IPS DF 19.7 (cell line): ENCODE data around the gene ATP8A1.

ENCODE experiments used
- DNase-seq: peaks from one replicate; pipeline ENCODE4 v3.0.0-alpha.2; 2013; ENCODE audit warnings: low read depth, low spot score

ATP8A1 gene

DNA sequence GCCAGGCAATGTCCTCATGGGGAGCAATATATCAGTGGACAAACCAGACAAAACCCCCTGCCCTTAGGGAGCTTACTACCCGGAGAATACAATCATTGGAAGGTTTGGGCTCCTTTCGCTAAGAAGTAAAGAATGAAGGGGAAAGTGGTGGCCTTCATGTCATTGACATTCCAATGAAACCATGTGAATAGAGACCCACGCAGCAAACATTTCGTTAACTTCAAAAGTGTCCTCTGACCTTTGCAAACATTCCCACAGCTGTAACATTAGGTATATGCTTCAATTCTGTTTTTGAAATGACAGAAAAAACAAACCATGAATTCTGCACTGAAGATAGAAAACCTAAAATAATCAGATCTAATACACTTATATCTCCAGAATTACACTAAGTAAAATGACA, 7.0 kb downstream of the ATP8A1 start:
- no peak for DNase-seq

DNA sequence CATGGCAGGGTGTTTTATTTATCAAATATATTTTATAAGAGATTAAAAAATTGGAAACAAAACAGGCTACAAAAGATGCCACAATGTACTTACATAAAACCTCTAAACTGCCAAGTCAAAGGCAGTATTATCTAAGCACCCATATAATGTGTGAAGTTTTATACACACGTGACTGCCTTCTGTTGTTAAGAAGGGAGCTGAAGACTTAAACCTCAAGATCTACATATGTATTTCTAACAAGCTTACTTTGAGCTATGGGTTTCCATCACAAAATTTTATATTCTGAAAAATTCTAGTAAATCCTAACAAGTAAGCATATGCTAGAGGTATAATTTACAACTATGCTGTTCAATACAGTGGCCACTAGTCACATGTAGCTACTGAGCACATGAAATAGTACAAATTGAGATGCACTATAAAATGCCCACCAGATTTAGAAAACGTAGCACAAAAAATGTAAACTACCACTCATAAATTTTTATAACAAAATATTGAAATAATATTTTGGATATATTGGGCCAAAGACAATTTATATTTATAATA, 9.8 kb downstream of the ATP8A1 start:
- DNase-seq: no peak

GRCh38 chr4:42646013-42646784, 10.7 kb downstream of the ATP8A1 start:
- no peak for DNase-seq

DNA sequence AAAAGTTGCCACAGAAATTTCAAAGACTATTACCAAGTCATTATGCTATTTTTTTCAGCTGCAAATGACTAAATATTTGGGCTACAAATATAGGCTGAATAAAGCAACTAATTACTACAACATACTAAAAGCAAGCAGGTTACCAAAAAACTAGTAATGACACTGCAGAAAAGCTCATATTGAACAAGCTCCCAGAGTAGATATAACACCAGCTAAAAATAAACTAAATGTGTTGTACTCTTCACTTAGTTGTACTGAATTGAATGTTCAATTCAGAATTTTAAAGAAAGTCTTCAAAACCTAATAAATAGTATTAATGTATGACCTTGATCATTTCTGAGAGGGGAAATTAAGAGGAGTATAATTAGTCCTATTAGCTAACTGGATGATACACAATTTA, 12.0 kb downstream of the ATP8A1 start:
- DNase-seq: no peak

DNA sequence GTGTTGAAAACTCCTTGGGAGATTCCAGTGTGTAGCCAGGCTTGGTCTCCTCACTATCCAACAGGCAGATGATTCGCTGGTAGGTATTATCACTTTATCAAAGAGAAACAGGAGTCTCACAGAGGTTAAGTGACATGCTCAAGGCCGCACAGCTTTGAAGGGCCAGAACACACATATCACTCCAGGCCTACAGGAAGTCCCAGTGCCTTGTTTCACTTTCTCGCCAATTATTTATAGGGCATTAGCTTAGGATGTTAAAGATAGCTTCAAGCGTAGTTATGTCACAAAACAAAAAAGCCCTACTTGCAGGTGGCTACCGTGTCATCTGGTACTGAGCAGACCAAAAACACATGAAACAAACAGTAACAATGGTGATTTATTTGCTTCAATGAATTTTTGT, 13.2 kb downstream of the ATP8A1 start:
- DNase-seq: no peak

GRCh38 chr4:42642845-42643615, 13.9 kb downstream of the ATP8A1 start:
- DNase-seq: no peak

DNA sequence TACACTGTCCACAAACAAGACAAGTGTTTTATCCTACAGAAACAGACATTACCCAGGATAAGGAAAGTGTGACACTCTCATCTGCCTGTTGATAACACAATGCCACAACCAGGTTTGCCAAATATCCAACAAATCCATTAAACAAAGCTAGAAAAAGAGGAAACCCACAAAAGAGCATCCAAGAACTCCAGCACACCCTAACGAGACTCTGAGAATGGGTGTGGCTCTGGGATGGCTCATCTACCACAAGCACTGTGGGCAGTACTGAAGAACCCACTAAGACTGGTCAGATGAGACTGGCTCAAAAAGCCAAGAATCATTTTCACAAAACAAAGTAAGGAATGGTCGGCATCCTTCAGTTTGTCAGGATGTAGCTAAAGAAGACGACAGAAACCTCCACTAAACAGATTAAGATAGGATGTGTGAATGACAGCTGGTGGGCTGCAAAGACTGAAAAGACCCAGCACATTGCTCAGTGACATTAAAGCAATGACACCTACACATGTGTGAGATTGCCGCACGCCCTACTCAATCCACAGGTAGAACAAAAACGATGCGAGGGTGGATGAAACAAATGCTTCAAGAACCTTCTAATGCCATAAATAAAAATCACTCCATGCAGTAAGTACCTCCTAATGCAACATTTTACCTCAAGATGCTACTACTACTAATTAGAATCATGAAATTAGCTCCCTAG, 14.7 kb downstream of the ATP8A1 start:
- no peak for DNase-seq

- no peak for DNase-seq
Observed at GRCh38 chr4:42641656-42642055, 15.2 kb downstream of the ATP8A1 start.

GRCh38 chr4:42641161-42641560, 15.7 kb downstream of the ATP8A1 start:
- no peak for DNase-seq

DNA sequence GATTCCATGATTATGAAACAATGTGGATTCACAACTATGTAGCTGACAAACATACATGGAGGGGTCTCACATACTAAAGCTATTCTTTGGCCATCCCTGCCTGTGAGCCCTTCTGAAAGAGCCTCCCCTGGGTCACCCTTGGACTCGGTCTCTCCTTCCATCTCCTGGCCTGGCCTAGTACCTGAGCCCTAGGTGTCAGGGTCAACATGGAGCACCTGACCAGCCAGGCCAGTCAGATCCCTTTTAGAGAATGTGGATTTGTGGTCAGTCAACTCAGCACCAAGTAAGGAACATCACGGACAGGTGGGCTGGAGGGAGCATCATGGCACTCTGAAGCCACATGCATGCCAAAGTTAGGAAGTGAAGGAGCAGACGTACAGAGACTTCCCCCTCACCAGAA, 16.3 kb downstream of the ATP8A1 start:
- no peak for DNase-seq

DNA sequence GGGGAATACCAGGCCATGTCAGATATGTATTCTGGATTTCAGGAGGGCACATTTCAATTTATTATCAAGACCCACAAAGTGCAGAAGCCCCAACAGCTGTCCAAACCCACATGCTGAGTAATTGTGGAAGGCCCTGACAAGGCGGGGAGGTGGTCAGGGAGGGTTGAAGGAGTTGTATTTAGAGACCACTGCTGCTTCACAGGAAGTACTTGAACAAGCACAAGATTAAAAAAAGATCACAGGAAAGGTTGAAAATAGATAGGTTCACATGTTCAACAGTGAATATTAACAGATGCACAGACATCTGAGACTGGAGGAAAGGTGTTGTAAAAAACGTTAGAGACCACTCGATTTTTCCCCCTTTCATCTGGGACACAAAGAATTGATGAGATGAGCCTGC, 17.9 kb downstream of the ATP8A1 start:
- DNase-seq: no peak

- no peak for DNase-seq
Observed at GRCh38 chr4:42638321-42638720, 18.6 kb downstream of the ATP8A1 start.

DNA sequence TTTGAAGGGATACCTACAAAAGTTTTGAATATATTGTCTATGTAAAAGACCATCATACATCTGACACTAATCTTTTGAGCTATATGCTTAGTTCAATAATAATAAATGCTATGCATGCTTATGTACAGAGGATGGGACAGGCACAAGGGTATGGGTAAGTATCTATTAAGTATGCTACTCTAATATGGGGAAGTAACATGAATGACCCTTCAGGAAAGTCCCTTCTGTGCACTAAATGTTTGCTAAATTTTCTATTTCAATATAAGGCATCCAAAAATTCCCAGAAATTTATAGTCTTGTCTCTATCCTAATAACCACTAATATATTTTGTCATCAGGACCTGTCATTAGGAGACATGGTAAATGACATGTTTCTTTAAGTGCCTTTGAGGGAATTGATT, 19.0 kb downstream of the ATP8A1 start:
- DNase-seq: no peak

DNA sequence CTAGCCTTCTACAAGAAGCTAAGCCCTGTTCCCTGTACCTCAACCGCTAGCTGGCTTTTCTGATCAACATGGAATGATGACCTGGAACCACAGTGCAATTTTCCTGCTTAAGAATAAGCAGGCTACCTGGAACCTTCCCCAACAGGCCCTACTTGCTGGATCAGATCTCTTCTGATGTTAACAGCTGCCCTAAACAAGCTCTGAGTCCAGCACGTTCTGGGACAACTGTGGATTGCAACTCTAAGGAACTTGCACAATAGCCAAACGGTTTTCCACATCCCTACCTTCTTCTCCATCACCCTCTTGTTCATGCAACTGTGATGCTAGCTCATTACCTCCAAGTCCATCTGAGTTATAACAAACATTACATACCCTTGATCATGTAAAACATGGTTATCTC, 19.8 kb downstream of the ATP8A1 start:
- DNase-seq: no peak

- no peak for DNase-seq
Observed at GRCh38 chr4:42636645-42636949, 20.3 kb downstream of the ATP8A1 start.

DNA sequence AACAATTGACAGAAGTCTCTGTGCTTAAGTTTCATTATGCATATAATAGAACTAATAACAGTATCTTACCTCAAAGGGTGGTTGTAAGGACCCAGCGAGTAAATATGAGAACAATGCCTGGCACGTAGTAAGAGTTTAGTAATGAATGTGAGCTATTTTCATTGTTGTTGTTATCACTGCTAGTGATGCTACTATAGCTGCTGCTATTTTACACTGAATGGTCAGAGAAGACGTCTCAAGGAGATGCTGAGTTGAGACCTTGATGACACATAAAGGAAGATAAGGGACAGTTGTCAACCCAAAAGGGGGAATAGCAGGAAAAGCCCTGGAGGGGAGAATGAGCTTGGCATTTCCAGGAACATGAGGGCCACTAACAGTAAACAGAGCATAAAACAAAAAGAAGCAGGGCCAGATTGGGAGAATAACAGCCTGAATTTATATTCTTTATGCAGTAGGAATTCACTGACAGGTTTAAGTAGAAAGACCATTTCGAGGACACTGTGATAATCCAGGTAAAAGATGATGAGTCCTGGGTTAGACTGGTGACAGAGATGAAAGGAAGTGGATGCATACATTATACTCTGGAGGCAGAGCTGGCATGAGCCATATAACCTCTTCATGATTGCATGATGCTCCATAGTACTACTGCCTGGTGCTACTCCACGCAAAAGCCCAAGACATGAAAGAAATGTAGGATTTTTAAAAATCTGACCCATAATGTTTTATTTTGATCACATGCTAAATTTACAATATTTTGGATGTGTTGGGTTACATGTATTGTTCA, 23.1 kb downstream of the ATP8A1 start:
- DNase-seq: no peak

DNA sequence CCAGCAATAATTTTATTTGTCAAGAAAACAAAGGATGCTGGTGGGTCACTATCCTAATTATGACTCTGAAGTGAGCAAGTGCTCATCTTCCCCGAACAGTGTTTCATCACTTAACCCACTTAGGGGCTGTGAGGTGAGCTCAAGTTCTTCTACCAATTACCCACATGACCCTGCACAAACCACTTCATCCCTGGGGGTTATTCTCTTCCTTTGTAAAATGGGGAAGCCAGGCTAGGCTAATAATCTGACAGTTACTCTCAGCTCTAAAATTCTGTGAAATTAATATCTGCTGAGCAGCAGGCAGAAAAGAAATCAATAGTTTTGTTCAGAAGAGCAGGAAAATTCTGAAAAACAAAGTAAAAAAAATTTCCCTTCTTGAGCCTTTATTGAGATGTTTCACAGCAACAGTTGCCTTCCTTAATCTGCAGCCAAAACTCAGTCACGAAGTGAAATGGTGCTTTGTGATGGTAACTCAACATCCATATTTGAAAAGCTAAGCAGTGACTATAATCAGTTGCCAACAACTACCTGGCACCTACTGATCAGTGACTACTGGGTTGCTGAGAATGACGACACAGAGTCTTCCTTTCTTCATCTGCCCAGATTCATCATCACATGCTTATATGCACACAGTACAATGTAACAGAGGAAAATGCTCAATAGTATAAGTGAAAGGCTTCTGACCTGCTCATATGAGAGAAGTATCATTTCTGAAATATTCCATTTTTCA, 24.1 kb downstream of the ATP8A1 start:
- no peak for DNase-seq

DNA sequence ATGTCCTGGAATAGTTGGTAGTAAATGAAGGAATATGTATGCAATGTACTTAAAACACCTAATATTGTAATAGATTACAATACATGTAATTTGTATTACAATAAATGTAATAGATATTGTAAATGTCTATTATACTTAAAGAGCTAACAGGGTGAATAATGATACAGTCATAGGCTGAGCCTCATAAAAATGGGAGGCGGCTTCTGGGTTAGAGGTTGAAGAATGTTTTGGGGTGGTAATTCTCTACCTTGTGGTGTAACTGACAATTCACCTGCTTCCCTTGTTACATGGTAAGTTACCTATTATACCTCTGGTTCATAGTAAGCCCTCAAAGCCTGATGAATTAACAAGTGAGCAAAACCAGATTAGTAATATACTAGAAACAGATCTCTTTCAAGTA, 26.0 kb downstream of the ATP8A1 start:
- DNase-seq: no peak

- DNase-seq: no peak
Observed at GRCh38 chr4:42628740-42629139, 28.2 kb downstream of the ATP8A1 start.

GRCh38 chr4:42627885-42628646, 28.8 kb downstream of the ATP8A1 start:
- no peak for DNase-seq
